HEK293 (cell line): ENCODE data around the gene B4GALNT2.

Experiments
- CTCF ChIA-PET: fragments of 350-600 bp; formaldehyde crosslinking; extraction: SDS; loops from one replicate; lab custom pipeline; 2021; ENCODE audit warnings: antibody characterized with exemption; lab: Yijun Ruan, JAX
- POLR2A ChIA-PET: fragments of 300-600 bp; formaldehyde crosslinking; extraction: SDS; loops from one replicate; lab custom pipeline; 2020; ENCODE audit warnings: antibody characterized with exemption, inconsistent platforms; lab: Yijun Ruan, JAX
- H3K27ac ChIP-seq: fragments of 200-500 bp; sonication (Bioruptor generic); 2 replicates; pipeline ENCODE4 v1.5.1; 2014; ENCODE audit warnings: low read depth, low read length, control low read depth, inconsistent platforms; ENCODE audit errors: extremely low read depth
- H3K36me3 ChIP-seq, 2 experiments: fragments of 200-500 bp in 1 of 2; sonication (Bioruptor generic) in 1 of 2; 1 replicate in 1 of 2; 2 replicates in 1 of 2; pipeline ENCODE4 v1.5.1; 2014 to 2017; ENCODE audit warnings: inconsistent platforms in 2 of 2, low read length in 2 of 2; ENCODE audit not compliant: control insufficient read depth in 2 of 2, insufficient read depth in 1 of 2
- H3K4me1 ChIP-seq: fragments of 200-500 bp; sonication (Bioruptor generic); 2 replicates; pipeline ENCODE4 v1.5.1; 2014; ENCODE audit warnings: mild to moderate bottlenecking, low read length, inconsistent platforms; ENCODE audit not compliant: control insufficient read depth, insufficient read depth
- H3K4me3 ChIP-seq: 2 replicates; pipeline ENCODE4 v1.5.1; 2011; ENCODE audit warnings: low read depth, mild to moderate bottlenecking, control low read depth, low read length, moderate library complexity
- H3K9me3 ChIP-seq: fragments of 200-500 bp; sonication (Bioruptor generic); 2 replicates; pipeline ENCODE4 v1.5.1; 2014; ENCODE audit warnings: low read depth, low read length, inconsistent platforms; ENCODE audit not compliant: control insufficient read depth, insufficient read depth
- KLF8 ChIP-seq: fragments of 450-650 bp; formaldehyde crosslinking; IDR thresholded peaks from 2 replicates; pipeline ENCODE4 v1.5.1; 2016; ENCODE audit warnings: missing biosample characterization, missing genetic modification characterization
- PBX3 ChIP-seq: sonication (generic); formaldehyde crosslinking; IDR thresholded peaks from 2 replicates; pipeline ENCODE4 v1.8.1; 2022; ENCODE audit warnings: mild to moderate bottlenecking, moderate library complexity, missing genetic modification reagents
- ZIC2 ChIP-seq: fragments of 450-650 bp; formaldehyde crosslinking; IDR thresholded peaks from 2 replicates; pipeline ENCODE4 v1.5.1; 2016; ENCODE audit warnings: missing biosample characterization, missing genetic modification characterization
- ZNF114 ChIP-seq: fragments of 450-650 bp; formaldehyde crosslinking; IDR thresholded peaks from 2 replicates; pipeline ENCODE4 v1.5.0; 2017; ENCODE audit warnings: missing biosample characterization, missing genetic modification characterization
- ZNF18 ChIP-seq: fragments of 450-650 bp; formaldehyde crosslinking; IDR thresholded peaks from 2 replicates; pipeline ENCODE4 v1.5.1; 2016; ENCODE audit warnings: missing biosample characterization, missing genetic modification characterization
- ZNF514 ChIP-seq: fragments of 450-650 bp; formaldehyde crosslinking; IDR thresholded peaks from 2 replicates; pipeline ENCODE4 v1.5.1; 2016; ENCODE audit warnings: missing biosample characterization, missing genetic modification characterization
- ZNF548 ChIP-seq: fragments of 450-650 bp; formaldehyde crosslinking; IDR thresholded peaks from 2 replicates; pipeline ENCODE4 v1.5.1; 2016; ENCODE audit warnings: missing biosample characterization, missing genetic modification characterization
- ZNF623 ChIP-seq: fragments of 450-650 bp; formaldehyde crosslinking; IDR thresholded peaks from 2 replicates; pipeline ENCODE4 v1.5.1; 2016; ENCODE audit warnings: missing biosample characterization, missing genetic modification characterization
- ZNF624 ChIP-seq: fragments of 450-650 bp; formaldehyde crosslinking; IDR thresholded peaks from 2 replicates; pipeline ENCODE4 v1.5.1; 2017; ENCODE audit warnings: missing biosample characterization, missing genetic modification characterization
- ZNF701 ChIP-seq: fragments of 450-650 bp; formaldehyde crosslinking; IDR thresholded peaks from 2 replicates; pipeline ENCODE4 v1.5.1; 2016; ENCODE audit warnings: missing biosample characterization, missing genetic modification characterization
- ZNF76 ChIP-seq: fragments of 450-650 bp; formaldehyde crosslinking; IDR thresholded peaks from 2 replicates; pipeline ENCODE4; 2016; ENCODE audit warnings: low read depth, missing biosample characterization, missing genetic modification characterization, borderline replicate concordance
- ZSCAN30 ChIP-seq: fragments of 450-650 bp; IDR thresholded peaks from 2 replicates; pipeline ENCODE4 v1.5.1; 2018; ENCODE audit warnings: missing biosample characterization, mild to moderate bottlenecking, missing genetic modification characterization, moderate library complexity

B4GALNT2 gene

GRCh38 chr17:49210158-49211029 is 77.8 kb downstream of the B4GALNT2 start, which contains the start of the genes ABI3 and GNGT2:
Gene ABI3, plus strand, starts transcription at chr17:49210707. Its CDS starts 18 bp downstream, at chr17:49210725.
Gene GNGT2, minus strand, starts transcription at chr17:49210574. Its CDS starts 3,152 bp downstream, at chr17:49207422.
- H3K9me3 ChIP-seq: no peaks in the 10 kb centered on the region
- no peaks in the 10 kb centered on the region for H3K4me1 ChIP-seq
- H3K27ac ChIP-seq: no peak within 1 kb of the TSS
- no peak within 1 kb of the TSS for H3K4me3 ChIP-seq
- ChIA-PET POLR2A (interaction anchor here (0.8 kb wide), 1 partner anchor 214 kb away, joined by 3 read pairs; no protein-coding TSS in a partner anchor), CTCF (interaction anchor here (0.6 to 4.4 kb wide), 2 partner anchors 17 to 31 kb away, joined by 3 to 28 read pairs; no protein-coding TSS in a partner anchor)
- peak; percentile 25; the same call in 1 of the 2 replicates for TF ChIP-seq ZIC2 (tag by site-specific recombination)
- no peak for TF ChIP-seq ZNF114 (tag by site-specific recombination)
- TF ChIP-seq ZNF624 (tag by site-specific recombination): no peak
- H3K36me3 ChIP-seq: no peaks in the 10 kb centered on the region

GRCh38 chr17:49213399-49213798 is 80.8 kb downstream of the B4GALNT2 start:
- CTCF ChIA-PET: interaction anchor here (0.6 to 6.2 kb wide), 2 partner anchors 13 to 183 kb away, joined by 5 to 63 read pairs; no protein-coding TSS in a partner anchor
- no peaks in the 10 kb centered on the region for H3K9me3 ChIP-seq
- no peaks in the 10 kb centered on the region for H3K4me1 ChIP-seq
- no peak overlapping the region for H3K27ac ChIP-seq
- no peak overlapping the region for H3K4me3 ChIP-seq
- TF ChIP-seq ZNF76 (tag by site-specific recombination): no peak
- POLR2A ChIA-PET: no interaction called here
- no peaks in the 10 kb centered on the region for H3K36me3 ChIP-seq

GRCh38 chr17:49213847-49214246 is 81.3 kb downstream of the B4GALNT2 start:
- CTCF ChIA-PET: interaction anchor here (6.2 kb wide), 1 partner anchor 13 kb away, joined by 63 read pairs; no protein-coding TSS in a partner anchor
- POLR2A ChIA-PET: no interaction called here

GRCh38 chr17:49214676-49215360 is 82.2 kb downstream of the B4GALNT2 start:
- ChIA-PET POLR2A (interaction anchor here (1.0 kb wide), 1 partner anchor 22 kb away, joined by 6 read pairs; no protein-coding TSS in a partner anchor), CTCF (interaction anchor here (0.6 to 6.2 kb wide), 5 partner anchors 11 to 537 kb away, joined by 3 to 63 read pairs (median 3); no protein-coding TSS in a partner anchor)
- Histone ChIP-seq H3K27ac (no peak overlapping the region), H3K4me1 (no peaks in the 10 kb centered on the region), H3K9me3 (no peaks in the 10 kb centered on the region), H3K4me3 (no peak overlapping the region), H3K36me3 (no peaks in the 10 kb centered on the region)
- no peak for TF ChIP-seq KLF8 (tag by site-specific recombination)
- peak; percentile 91 for TF ChIP-seq ZNF623

More at GRCh38 chr17:49213847-49214246, 81.3 kb downstream of the B4GALNT2 start:
- Histone ChIP-seq H3K36me3 (no peaks in the 10 kb centered on the region), H3K27ac (no peak overlapping the region), H3K4me3 (no peak overlapping the region), H3K4me1 (no peaks in the 10 kb centered on the region), H3K9me3 (no peaks in the 10 kb centered on the region)
- TF ChIP-seq ZNF701: no peak
- no peak for TF ChIP-seq ZNF18 (tag by site-specific recombination)
- TF ChIP-seq PBX3: no peak
- TF ChIP-seq ZSCAN30 (tag by site-specific recombination): no peak
- no peak for TF ChIP-seq ZNF548 (tag by site-specific recombination)
- TF ChIP-seq ZNF514 (tag by site-specific recombination): no peak
